ENCODE data around the gene GCNA.

DNA sequence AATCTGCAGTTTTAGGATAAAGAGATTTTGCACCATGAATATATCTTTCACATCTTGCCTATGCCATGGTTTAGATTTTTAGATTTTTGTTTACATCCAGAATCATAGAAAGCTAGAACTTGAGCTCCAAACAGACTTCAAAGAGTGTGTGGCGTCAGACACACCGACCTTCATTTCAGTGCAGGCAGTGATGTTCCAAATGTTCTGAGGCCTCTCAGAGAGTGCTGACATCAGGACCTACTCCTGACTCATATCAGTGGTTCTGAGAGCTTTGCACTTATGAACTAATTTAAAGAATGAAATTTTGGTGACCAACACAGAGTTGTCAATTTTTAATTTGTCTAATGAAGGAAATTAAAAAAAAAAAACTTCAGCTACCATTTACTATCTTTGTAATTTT is 21.7 kb downstream of the GCNA start:
- TF ChIP-seq POLR2A (IDR thresholded peaks at IDR 0.05; ENCODE audit: low read length): no peak
- TF ChIP-seq, protein P1, sequence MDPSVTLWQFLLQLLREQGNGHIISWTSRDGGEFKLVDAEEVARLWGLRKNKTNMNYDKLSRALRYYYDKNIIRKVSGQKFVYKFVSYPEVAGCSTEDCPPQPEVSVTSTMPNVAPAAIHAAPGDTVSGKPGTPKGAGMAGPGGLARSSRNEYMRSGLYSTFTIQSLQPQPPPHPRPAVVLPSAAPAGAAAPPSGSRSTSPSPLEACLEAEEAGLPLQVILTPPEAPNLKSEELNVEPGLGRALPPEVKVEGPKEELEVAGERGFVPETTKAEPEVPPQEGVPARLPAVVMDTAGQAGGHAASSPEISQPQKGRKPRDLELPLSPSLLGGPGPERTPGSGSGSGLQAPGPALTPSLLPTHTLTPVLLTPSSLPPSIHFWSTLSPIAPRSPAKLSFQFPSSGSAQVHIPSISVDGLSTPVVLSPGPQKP (IDR thresholded peaks at IDR 0.05; ENCODE audit: low read depth, low read length): no peak
- no peak for TF ChIP-seq JUNB (IDR thresholded peaks at IDR 0.05)
- no peak for TF ChIP-seq HOXA7 (CRISPR knock-in tag; IDR thresholded peaks at IDR 0.05)
- TF ChIP-seq, protein P2, sequence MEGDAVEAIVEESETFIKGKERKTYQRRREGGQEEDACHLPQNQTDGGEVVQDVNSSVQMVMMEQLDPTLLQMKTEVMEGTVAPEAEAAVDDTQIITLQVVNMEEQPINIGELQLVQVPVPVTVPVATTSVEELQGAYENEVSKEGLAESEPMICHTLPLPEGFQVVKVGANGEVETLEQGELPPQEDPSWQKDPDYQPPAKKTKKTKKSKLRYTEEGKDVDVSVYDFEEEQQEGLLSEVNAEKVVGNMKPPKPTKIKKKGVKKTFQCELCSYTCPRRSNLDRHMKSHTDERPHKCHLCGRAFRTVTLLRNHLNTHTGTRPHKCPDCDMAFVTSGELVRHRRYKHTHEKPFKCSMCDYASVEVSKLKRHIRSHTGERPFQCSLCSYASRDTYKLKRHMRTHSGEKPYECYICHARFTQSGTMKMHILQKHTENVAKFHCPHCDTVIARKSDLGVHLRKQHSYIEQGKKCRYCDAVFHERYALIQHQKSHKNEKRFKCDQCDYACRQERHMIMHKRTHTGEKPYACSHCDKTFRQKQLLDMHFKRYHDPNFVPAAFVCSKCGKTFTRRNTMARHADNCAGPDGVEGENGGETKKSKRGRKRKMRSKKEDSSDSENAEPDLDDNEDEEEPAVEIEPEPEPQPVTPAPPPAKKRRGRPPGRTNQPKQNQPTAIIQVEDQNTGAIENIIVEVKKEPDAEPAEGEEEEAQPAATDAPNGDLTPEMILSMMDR (IDR thresholded peaks at IDR 0.05): no peak
- no peak for TF ChIP-seq NFE2L2 (conservative IDR thresholded peaks at IDR 0.05; ENCODE audit: low read length)
- no peak for TF ChIP-seq EP300 (IDR thresholded peaks at IDR 0.05)
